NCI-H69 (cell line): ENCODE measurements around the gene PCSK6.
"Not testable (repeated sequence)": the region's sequence is repeated elsewhere in the genome, so short reads cannot be mapped to it uniquely, and the experiment has no call there.

Experiments
- DNase-seq: peaks from one replicate; lab custom pipeline; 2025; lab: John Stamatoyannopoulos, UW

The PCSK6 gene

GRCh38 chr15:101481917-101482525 lies 7.5 kb downstream of the PCSK6 start:
- DNase-seq = no peak

DNA sequence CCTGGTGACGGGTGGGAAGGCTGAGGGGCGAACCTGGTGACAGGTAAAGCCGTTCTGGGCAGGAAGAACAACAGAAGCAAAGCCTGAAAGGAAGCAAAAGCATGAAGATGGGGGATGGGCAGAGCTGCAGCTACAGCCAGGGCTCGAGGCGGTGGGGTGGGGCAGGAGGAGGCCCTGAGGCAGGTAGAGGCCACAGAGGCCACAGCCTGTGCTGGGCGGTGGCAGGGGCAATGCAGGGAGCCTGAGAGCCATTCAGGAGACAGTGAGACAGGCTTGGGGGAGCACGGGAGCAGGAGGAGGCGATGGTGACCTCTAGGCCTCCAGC lies 8.2 kb downstream of the PCSK6 start:
- DNase-seq = no peak

DNA sequence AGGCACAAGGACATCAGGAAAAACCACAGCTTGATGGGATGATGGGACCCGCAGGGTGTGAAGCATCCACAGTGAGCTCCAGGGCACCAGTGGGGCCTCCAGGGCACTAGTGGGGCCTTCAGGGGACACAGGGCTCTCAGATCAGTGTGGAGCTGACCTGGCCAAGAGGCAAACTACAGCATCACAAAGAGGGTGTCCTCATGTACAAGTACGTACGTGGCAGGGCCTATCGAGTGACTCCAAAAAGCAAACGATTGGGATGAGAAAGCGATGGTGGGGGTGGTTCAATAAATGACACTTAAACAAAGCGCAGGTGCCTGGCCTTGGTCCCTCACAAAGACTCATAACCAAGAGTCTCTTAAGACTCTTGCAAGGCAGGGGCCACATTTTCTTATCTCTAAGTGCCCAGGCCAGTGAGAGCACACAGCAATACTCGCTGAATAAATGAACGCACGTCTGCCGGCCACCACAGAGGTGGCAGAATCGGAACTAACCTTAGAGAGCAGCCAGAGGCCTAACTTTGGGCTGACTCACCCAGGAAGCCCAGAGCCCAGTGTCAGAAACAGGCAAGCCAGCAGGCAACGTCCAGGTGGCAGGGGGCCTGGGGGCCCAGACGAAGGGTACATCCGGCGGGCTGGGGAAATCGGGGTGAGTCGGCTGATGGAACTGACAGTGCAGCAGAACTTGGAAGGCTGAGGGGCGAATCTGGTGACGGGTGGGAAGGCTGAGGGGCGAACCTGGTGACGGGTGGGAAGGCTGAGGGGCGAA lies 8.7 kb downstream of the PCSK6 start:
- DNase-seq = no peak

GRCh38 chr15:101479851-101480612 lies 9.5 kb downstream of the PCSK6 start:
- no peak for DNase-seq

DNA sequence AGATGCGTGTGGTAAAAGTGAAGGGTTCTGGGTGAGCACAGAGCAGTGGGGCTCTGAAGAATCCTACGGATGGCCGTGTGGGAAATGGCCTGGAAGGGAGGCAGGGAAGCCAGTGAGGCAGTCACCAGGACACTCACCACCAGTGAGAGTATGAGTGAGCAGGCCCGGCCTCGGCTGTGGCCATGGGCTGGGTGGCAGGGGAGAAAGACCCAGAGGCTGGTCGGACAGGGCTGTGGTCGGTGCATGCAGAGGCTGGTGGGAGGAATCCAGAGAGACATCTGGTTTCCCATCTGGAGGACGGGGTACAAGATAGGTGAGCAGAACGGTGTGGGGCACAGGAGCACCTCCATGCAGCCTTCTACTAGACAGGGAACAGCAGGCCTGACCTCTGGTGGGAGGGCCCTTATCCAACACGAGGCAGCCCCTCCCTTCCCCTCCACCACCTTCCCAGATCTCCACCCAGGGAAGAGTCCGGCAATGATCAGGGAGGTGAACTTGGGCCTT lies 10.1 kb downstream of the PCSK6 start:
- no peak for DNase-seq

GRCh38 chr15:101478701-101479341 lies 10.7 kb downstream of the PCSK6 start:
- no peak for DNase-seq

DNA sequence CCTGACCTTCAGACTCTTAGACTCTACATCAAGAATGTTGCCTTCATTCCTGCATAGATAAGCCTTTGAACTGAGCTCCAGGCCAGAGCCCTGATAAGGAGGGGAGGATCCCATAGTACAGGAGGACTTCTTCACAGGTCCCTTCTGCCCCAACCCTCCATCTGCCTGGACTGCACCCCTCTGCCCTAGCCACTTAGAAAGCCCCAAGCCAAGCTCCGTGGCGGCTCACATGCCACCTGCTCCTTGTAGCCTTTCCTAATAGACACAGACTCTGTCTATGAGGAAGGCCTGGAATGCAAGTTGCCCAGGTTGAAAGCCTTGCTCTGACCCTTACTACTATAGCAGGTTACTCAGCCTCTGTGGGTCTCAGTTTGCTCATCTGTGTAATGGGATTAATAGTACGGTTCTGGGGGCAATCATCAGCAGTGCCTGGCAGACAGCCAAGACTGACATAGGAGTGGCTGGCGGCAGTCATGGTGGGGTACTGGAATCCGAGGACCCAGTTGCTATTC lies 11.6 kb downstream of the PCSK6 start:
- no peak for DNase-seq

GRCh38 chr15:101476756-101477155 lies 12.8 kb downstream of the PCSK6 start:
- DNase-seq = no peak

DNA sequence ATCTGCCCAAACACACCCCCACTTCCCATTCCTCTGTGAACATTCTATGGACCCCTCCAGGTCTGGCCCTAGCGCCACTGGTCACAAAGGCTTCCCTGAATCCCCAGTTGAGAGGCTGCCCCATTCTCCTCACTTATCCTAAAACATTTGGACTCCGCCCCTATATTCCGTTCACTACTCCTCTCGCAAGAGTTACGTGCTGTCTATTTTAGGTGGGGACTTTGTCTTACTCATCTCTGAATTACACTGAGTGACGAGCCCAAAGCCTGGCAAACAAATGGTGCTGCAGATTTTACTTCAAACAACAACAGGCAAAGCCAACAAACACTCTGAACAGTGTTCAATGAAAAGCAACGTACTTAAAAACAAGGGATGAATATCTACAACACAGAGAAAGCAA lies 14.5 kb downstream of the PCSK6 start:
- DNase-seq = no peak

GRCh38 chr15:101474233-101474632 lies 15.3 kb downstream of the PCSK6 start:
- no peak for DNase-seq

DNA sequence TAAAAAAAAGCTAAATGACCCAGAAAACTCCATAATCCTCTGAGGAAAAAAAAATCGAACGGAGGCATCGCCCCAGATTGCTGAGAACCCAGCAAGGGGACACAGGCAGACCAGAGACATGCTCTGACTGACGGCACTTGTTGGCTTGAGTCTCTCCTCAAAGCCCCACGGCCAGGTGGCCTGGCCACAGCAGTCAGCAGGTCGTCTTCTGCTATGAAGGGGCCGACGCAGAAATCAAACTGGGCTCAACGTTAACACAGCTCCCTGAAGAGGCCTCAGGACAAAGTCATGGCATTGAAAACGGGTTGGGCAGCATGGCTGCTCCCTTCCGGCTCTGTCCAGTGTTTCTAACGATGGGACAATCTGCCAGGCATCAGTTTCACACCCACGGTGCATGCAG lies 17.5 kb downstream of the PCSK6 start:
- no peak for DNase-seq

DNA sequence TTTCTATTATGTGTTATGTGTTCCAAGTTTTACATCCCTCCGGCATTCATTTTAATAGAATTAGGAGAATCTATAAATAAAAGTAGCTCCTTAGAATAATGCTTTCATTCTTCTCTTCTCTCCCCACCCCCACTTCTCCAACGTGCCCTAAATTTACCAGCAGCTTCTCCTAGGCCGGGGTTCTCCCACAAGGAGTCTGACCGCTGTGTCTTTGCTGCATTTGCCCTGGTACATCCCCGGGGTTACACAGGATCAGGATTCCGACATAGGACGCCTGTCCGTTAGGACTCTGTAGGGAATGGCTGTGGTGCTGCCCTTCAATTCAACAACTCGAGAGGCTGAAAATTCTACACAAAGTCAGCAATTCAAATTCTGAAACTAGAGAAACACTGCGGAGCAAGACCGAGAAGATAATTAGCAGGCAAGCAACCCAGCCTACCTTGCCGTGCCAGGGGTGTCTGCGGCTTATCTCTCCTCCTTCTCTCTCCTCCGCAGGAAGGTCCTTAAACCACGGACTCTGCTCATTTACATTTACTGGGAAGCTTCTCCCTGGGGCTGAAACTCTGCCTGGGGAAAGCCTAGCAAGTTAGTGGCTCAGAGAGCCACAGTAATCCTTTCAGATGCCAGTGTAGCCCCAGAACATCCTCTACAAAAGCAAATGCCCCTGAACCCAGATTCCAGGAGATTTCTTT lies 18.8 kb downstream of the PCSK6 start:
- no peak for DNase-seq

DNA sequence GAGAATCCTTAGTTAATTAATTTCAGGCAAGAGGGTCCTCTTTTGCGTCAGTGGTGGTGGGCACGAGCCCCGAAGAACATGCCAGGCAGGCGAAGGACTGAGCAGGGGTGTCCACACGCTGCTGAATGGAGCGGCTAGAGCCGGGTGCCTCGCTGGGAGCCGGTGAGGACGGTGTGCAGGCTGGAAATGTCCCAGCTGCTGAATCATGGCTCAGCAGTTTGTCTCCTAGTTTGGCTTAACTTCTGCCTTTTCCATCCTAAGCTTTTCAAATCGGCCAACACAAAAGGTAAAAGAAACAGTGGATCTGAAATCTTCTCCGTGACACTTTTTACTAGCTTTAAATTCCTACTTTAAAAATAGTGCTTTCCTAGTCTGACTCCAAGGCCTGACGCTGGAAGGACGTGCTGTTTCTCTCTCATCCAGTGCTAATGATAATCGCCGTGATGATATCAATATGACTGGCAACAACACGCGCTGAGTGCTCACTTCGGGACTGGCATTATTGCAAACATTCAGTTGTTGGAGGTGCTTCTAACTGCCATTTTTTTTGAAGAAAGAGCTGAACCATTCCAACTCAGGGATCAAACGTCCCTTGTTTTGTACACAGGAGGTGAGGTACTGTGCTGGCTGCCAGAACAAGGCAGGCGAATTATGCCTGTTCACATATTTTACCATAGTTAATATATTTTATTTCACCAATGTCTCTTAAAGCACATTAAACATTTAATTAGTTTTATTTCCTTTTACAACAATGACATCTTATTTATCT lies 19.8 kb downstream of the PCSK6 start:
- no peak for DNase-seq

GRCh38 chr15:101466188-101466587 lies 23.3 kb downstream of the PCSK6 start:
- no peak for DNase-seq

GRCh38 chr15:101464999-101465669 lies 24.4 kb downstream of the PCSK6 start:
- DNase-seq = no peak

- DNase-seq = no peak
These were observed 25.1 kb downstream of the PCSK6 start for GRCh38 chr15:101464256-101464998.

DNA sequence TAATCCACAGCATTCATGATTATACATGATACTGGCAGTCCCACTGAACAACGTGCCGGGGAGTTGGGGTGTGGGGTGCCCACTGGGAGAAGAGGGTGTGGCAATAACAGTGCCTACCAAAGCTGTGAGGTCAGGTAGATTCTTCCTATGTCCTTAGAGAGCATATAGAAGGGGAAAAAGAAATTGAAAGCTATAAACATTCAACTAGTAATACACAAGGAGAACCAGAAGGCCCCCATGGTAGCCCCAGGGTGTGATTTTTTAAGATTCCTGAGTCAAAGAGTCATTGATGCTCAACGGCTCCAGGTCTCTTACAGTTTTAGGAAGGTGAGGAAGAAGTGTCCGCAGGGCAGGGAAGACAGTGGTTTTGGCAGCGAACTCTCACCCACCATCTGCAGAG lies 25.8 kb downstream of the PCSK6 start:
- DNase-seq = not testable (repeated sequence)

- no peak for DNase-seq
These were observed 26.2 kb downstream of the PCSK6 start for GRCh38 chr15:101463270-101463669.

GRCh38 chr15:101461097-101461496 lies 28.4 kb downstream of the PCSK6 start:
- DNase-seq = no peak
